Mucosa of gallbladder (tissue), 1 donor: Measurements from ENCODE around the gene FANCM. TPM values are rescaled to one million over a fixed set of nuclear protein-coding genes. Genes with fewer than 3 reads are reported as not detected.

Experiments used
- DNase-seq: peaks from one replicate; pipeline ENCODE4 v3.0.0-alpha.2; 2020; ENCODE audit warnings: low spot score
- total RNA-seq: library from RNA; stranded (reverse); gene quantifications from one replicate; pipeline ENCODE4 v1.2.1, GENCODE V29; 2021
- donor health status: DM: no; HTN: no; CAD: no.

The FANCM gene
- total RNA-seq, 1 donor from 2014 or later = 4.5 TPM

DNA sequence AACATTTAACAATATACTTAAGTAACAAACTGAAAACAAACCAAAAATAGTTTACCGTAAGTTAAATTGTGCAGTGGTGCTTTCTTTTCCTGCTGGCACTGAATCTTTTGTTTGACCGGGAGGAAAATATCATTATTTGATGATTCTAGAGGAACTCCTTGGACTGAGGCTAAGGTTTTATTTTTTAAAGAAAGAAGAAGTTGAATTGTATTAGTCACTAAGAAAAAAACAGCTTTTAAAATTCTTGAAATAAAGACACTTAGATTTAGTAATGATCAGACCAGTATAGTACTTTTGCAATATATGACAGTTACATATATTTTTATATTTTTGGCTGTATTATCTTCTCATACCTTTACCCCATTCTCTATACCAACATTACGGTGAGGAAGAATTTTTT is 107.0 kb downstream of the FANCM start:
- DNase-seq = no peak

DNA sequence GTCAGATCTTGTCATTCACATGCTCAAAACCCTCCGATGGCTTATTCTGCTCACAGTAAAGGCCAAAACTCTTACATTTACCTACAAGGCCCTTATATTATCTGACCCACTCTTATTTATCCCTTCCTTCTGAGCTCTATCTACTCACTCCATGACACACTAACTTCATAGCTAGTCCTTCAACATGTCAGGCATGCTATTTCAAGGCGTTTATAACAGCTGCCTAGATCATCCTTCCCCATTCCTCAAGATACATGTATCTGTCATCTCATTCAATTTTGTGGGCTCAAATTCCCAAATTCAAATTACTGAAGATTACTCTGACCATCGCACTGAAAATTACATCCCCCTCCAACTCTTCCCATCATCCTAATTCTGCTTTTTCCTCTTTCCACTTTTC is 110.4 kb downstream of the FANCM start:
- DNase-seq = no peak

DNA sequence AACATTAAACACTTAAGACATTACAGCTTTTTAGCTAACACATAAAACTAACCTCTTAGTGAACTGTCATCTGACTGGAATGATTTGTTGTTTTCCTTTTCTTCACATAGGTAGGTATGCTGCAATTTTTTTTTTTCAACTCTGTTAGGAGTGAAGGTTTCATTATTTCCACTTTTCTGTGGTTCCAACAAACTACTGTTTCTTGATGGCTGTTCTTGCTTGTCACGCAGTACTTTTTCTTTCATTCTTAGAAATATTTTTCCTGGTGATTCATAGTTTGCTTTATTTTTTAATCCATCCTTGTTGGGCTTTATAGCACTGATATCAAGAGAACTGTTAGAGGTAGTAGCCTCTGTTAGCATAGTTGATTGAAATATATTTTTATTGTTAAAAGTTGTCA is 111.0 kb downstream of the FANCM start:
- DNase-seq = no peak

DNA sequence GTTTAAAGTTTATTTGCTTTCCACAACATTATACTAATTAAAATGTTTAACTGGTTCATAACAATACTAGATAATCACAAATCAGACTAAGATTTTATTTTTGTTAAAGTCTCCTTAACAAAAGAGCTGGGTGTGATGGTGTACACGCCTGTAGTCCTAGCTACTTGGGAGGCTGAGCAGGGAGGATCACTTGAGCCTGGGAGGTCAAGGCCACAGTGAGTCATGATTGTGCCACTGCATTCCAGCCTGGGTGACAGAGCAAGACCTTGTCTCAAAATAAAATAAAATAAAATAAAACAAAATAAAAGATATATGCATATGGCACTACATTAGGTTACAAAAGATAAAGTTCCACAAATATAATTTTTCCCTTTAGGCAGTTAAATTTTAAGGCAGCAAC is 111.7 kb downstream of the FANCM start:
- no peak for DNase-seq

DNA sequence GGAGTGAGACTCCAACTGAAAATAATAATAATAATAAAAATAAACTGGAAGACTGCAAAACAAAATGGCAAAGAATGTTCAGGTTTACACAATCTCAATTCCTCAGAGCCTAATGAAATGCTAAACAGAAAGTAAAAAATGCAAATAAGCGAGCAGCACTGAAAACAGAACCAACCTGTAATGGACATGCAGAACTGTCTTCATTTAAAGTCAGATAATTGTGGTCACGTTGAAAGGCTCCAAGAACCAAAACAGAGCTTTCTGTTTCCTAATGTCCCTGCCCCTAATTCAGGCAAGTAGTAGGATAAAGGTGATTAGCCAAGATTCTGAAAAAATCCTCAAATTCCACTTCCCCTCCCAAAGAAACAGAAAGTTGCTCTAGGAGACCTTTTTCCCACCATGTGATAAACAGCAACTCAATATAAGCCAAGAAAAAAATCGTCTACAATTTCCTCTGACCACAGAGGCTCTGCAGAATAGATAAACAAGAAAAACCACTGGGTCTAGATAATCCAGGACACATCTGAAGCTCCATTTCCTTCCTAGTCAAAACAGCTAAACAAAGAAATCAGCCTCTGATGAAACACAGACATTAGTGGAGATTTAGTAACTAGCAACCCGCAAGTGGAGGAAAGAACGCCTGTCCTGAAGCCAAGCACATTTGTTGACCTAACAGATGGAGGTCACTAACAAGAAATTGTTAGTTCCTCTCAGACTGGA is 114.3 kb downstream of the FANCM start:
- peak; percentile 50 for DNase-seq

Other genes with a start within 250 kb of the FANCM start
- 14.8 TPM for gene KLHL28, start 174.0 kb upstream of the FANCM start, total RNA-seq
- gene TOGARAM1, start 173.7 kb upstream of the FANCM start, total RNA-seq = 17.1 TPM
- 29.2 TPM for gene PRPF39, start 51.8 kb upstream of the FANCM start, total RNA-seq
- 39.0 TPM for gene FKBP3, start 1.4 kb upstream of the FANCM start, total RNA-seq
- gene MIS18BP1, start 117.3 kb downstream of the FANCM start, total RNA-seq = 18.2 TPM